Measurements from ENCODE around the gene MAP7. TPM values are rescaled to one million over a fixed set of nuclear protein-coding genes. Genes with fewer than 3 reads are reported as not detected.

Gene MAP7
- total RNA-seq, 4 donors from 2014 or later, result 40.6 to 61.3 (median 46.6) TPM

DNA sequence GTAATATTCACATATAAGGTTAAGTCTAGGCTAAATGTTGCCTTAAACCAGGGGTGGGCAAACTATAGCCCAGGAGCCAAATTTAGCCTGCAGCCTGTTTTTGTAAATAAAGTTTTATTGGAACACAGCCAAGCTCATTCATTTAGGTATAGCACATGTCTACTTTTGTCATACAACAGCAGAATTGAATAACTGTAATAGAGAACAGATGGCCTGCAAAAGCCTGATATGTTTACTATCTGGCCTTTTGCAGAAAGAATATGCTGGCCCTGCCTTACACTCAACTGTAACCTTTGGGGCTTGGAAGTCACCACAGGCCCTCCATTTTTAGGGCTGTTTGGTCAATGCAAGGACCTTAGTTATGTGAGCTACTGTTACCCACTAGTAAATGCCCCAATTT, 242.9 kb downstream of the MAP7 start:
- H3K4me1 ChIP-seq, result no peaks in the 10 kb centered on the region
- no peak for DNase-seq
- intact Hi-C loops (cut with DNase I; ENCODE audit: low total_unique reads), result no loop called here
- H3K36me3 ChIP-seq, result no peaks in the 10 kb centered on the region
- no peaks in the 10 kb centered on the region for H3K9me3 ChIP-seq
- in situ Hi-C loops (cut with MboI; ENCODE audit: low pct_ligation_motif_present in 1 of 4, low pct_unique_long_range_greater_than_20kb in 1 of 4, low sequenced_read_pairs in 3 of 4), result loop anchor here in 1 of 4 donors (25.0 kb wide), 1 partner anchor 770 kb away; no protein-coding TSS in a partner anchor
- TF ChIP-seq EP300 (IDR thresholded peaks at IDR 0.05; ENCODE audit: low read depth), result no peak
- TF ChIP-seq, protein P1, sequence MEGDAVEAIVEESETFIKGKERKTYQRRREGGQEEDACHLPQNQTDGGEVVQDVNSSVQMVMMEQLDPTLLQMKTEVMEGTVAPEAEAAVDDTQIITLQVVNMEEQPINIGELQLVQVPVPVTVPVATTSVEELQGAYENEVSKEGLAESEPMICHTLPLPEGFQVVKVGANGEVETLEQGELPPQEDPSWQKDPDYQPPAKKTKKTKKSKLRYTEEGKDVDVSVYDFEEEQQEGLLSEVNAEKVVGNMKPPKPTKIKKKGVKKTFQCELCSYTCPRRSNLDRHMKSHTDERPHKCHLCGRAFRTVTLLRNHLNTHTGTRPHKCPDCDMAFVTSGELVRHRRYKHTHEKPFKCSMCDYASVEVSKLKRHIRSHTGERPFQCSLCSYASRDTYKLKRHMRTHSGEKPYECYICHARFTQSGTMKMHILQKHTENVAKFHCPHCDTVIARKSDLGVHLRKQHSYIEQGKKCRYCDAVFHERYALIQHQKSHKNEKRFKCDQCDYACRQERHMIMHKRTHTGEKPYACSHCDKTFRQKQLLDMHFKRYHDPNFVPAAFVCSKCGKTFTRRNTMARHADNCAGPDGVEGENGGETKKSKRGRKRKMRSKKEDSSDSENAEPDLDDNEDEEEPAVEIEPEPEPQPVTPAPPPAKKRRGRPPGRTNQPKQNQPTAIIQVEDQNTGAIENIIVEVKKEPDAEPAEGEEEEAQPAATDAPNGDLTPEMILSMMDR (IDR thresholded peaks at IDR 0.05), result no peak
- no peak overlapping the region for H3K4me3 ChIP-seq
- H3K27ac ChIP-seq, result no peak overlapping the region
- no peaks in the 10 kb centered on the region for H3K27me3 ChIP-seq

DNA sequence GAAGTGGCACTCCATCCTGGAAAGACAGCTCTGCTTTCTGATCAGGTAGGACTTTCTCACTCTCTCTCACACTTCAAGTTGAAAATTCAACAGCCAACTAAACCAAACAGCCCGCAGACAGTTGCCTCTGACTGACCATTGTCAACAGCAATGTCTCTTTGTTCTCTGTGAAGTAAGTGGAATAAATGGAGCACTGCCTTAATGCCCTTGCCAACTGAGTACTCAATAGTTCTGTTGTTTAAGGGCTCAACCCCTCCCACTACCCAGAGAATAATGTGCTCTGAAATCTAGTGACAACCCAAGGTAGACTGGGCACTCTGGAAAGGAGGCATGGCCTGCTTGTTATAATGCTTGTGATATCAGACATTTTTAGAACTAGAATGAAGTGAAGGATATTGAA, 243.8 kb downstream of the MAP7 start:
- WGBS, 2 donors (ENCODE audit: low coverage in 1 of 2), result 95% methylated on average over 1 of the region's 1 CpG; no CpG with 5 or more reads in 1 of the 2 donors
- in situ Hi-C loops (cut with MboI; ENCODE audit: low pct_ligation_motif_present in 1 of 4, low pct_unique_long_range_greater_than_20kb in 1 of 4, low sequenced_read_pairs in 3 of 4), result loop anchor here in 1 of 4 donors (25.0 kb wide), 1 partner anchor 769 kb away; no protein-coding TSS in a partner anchor
- no peak for TF ChIP-seq POLR2AphosphoS5 (IDR thresholded peaks at IDR 0.05)
- TF ChIP-seq, protein P1 (IDR thresholded peaks at IDR 0.05), result no peak
- no peak for TF ChIP-seq POLR2A (IDR thresholded peaks at IDR 0.05)
- TF ChIP-seq EP300 (IDR thresholded peaks at IDR 0.05; ENCODE audit: low read depth), result no peak
- intact Hi-C loops (cut with DNase I; ENCODE audit: low total_unique reads), result no loop called here
- Histone ChIP-seq H3K27me3 (no peaks in the 10 kb centered on the region), H3K9me3 (no peaks in the 10 kb centered on the region), H3K36me3 (no peaks in the 10 kb centered on the region), H3K27ac (no peak overlapping the region), H3K4me3 (no peak overlapping the region), H3K4me1 (no peaks in the 10 kb centered on the region)
- DNase-seq, result no peak

DNA sequence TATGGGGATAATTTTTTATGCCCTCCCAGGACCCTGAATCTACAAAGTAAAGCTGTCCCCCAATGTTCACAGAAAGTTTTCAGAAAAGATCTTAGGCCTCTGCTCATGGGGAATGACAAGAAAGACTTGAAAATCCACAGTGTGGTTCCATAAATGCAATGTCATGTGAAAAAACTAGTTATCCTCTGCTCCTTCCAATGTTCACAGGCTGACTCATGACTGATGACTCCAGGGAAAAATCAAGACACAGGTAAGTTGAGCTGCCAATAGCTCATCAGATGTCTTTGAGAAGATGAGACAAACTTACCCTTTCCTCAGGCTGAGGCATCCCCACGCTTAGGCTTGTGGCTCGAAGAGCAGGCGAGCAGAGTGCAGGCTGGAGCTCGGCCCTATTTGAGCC, 245.8 kb downstream of the MAP7 start:
- in situ Hi-C loops (cut with MboI; ENCODE audit: low pct_ligation_motif_present in 1 of 4, low pct_unique_long_range_greater_than_20kb in 1 of 4, low sequenced_read_pairs in 3 of 4), result loop anchor here in 1 of 4 donors (25.0 kb wide), 1 partner anchor 767 kb away; no protein-coding TSS in a partner anchor
- H3K4me3 ChIP-seq, result no peak overlapping the region
- no peaks in the 10 kb centered on the region for H3K36me3 ChIP-seq
- TF ChIP-seq, protein P1 (IDR thresholded peaks at IDR 0.05), result no peak
- TF ChIP-seq POLR2A (IDR thresholded peaks at IDR 0.05) (no peak), EP300 (IDR thresholded peaks at IDR 0.05; ENCODE audit: low read depth) (no peak), POLR2AphosphoS5 (IDR thresholded peaks at IDR 0.05) (no peak)
- H3K4me1 ChIP-seq, result no peaks in the 10 kb centered on the region
- 92 to 94% methylated on average over 4 of the region's 4 CpGs for WGBS, 2 donors (ENCODE audit: low coverage in 1 of 2)
- no peaks in the 10 kb centered on the region for H3K9me3 ChIP-seq
- intact Hi-C loops (cut with DNase I; ENCODE audit: low total_unique reads), result no loop called here
- no peak overlapping the region for H3K27ac ChIP-seq
- H3K27me3 ChIP-seq, result no peaks in the 10 kb centered on the region
- DNase-seq, result no peak

DNA sequence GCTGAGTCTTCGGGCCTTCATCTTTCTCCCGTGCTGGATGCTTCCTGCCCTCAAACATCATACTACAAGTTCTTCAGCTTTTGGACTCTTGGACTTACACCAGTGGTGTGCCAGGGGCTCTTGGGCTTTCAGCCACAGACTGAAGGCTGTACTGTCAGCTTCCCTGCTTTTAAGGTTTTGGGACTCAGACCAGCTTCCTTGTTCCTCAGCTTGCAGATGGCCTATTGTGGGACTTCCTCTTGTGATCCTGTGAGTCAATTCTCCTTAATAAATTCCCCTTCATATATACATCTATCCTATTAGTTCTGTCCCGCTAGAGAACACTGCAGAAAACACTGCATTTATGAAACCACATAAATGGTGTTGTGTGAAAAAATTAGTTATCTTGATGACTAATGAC, 246.7 kb downstream of the MAP7 start:
- no peak for DNase-seq
- Histone ChIP-seq H3K36me3 (no peaks in the 10 kb centered on the region), H3K4me1 (no peaks in the 10 kb centered on the region), H3K4me3 (no peak overlapping the region), H3K27me3 (no peaks in the 10 kb centered on the region), H3K27ac (no peak overlapping the region), H3K9me3 (no peaks in the 10 kb centered on the region)
- intact Hi-C loops (cut with DNase I; ENCODE audit: low total_unique reads), result no loop called here
- TF ChIP-seq POLR2AphosphoS5 (IDR thresholded peaks at IDR 0.05) (no peak), POLR2A (IDR thresholded peaks at IDR 0.05) (no peak), EP300 (IDR thresholded peaks at IDR 0.05; ENCODE audit: low read depth) (no peak)
- TF ChIP-seq, protein P1 (IDR thresholded peaks at IDR 0.05), result no peak
- in situ Hi-C loops (cut with MboI; ENCODE audit: low pct_ligation_motif_present in 1 of 4, low pct_unique_long_range_greater_than_20kb in 1 of 4, low sequenced_read_pairs in 3 of 4), result loop anchor here in 1 of 4 donors (25.0 kb wide), 1 partner anchor 766 kb away; no protein-coding TSS in a partner anchor
- 89% methylated on average over 3 of the region's 3 CpGs; no CpG with 5 or more reads in 1 of the 2 donors for WGBS, 2 donors (ENCODE audit: low coverage in 1 of 2)

All from transverse colon (tissue), 4 donors.